ENCODE measurements around the gene ZSCAN12. TPM values are rescaled to one million over a fixed set of nuclear protein-coding genes. Genes with fewer than 3 reads are reported as not detected.
"Not testable (repeated sequence)": the region's sequence is repeated elsewhere in the genome, so short reads cannot be mapped to it uniquely, and the experiment has no call there.

The ZSCAN12 gene
- total and polyA plus RNA-seq, 3 experiments from 2014 or later, result 2.2 to 4.4 (median 4.3) TPM

DNA sequence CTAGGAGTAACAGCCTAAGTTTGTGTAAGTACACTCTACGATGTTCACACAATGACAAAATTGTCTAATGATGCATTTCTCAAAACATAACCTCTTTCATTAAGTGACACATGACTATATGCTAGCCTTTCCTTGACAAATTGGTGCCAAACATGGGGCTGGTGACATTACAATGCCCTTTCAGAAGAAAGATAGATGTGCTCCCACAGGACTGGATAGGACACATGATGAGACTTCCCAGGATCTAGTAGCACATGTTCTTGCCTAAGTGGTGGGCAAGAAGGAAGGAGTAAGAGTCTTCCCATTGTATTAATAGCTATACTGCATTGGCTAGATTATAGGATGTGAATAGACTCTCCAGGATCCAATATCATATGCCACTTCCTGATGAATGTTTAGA lies 28.3 kb downstream of the ZSCAN12 start:
- no peaks in the 10 kb centered on the region for H3K36me3 ChIP-seq (ENCODE audit: insufficient read depth, low read length)
- no peaks in the 10 kb centered on the region for H3K9me3 Mint-ChIP-seq
- no peaks in the 10 kb centered on the region for H3K9me3 ChIP-seq (ENCODE audit: low read length)
- H3K4me3 ChIP-seq (ENCODE audit: low read length), result no peak overlapping the region
- H3K36me3 Mint-ChIP-seq, result peaks cover 0 to 19% (median 5%) of the 10 kb centered on the region in 3 donors
- no peaks in the 10 kb centered on the region for H3K27me3 Mint-ChIP-seq
- no peak overlapping the region for H3K27ac Mint-ChIP-seq
- ChIA-PET POLR2A (no interaction called here), CTCF (no interaction called here)
- H3K4me1 Mint-ChIP-seq, result no peaks in the 10 kb centered on the region
- no peaks in the 10 kb centered on the region for H3K4me1 ChIP-seq (ENCODE audit: insufficient read depth, low read length)
- H3K27me3 ChIP-seq (ENCODE audit: insufficient read depth, low read length, poor library complexity, severe bottlenecking), result no peaks in the 10 kb centered on the region
- no peak overlapping the region for H3K27ac ChIP-seq (ENCODE audit: low read depth, low read length)
- H3K4me3 Mint-ChIP-seq, result no peak overlapping the region
- no peak for DNase-seq

DNA sequence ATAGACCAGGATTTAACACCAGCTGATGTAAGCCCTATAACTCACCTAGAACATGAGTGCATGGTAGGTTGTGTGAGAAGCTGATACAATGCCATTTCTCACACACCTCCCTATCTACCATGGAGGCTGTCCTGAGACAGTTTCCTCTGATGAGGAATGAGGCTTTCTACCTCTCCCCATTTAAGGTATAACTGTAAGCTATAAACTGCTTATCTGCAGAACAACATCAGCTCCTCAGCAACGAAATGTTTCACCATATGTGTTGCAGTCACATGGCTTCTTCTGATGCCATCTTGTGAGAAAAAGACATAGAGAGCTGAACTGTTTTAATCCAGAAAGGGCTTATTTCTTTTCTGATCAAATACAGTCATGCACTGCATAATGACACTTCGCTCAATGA lies 29.1 kb downstream of the ZSCAN12 start:
- CTCF ChIA-PET, result interaction anchor here (0.9 kb wide), 1 partner anchor 15 kb away, joined by 3 read pairs; no protein-coding TSS in a partner anchor
- H3K27ac ChIP-seq (ENCODE audit: low read depth, low read length), result no peak overlapping the region

DNA sequence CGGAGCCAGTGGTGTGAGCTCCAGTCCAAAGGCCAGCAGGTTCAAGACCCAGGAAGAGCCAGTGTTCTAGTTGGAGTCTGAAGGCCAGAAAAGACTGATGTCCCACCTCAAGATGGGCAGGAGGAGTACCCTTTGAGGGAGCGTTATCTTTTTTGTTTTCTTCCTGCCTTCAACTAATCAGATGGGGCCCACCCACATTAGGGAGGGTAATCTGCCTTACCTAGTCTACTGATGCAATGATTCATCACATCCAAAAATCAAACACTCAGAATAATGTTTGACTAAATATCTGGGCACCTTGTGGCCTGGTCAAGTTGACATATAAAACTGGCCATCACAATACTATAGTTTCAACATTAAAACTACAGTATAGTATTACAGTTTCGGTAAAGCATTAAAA lies 30.1 kb downstream of the ZSCAN12 start:
- peaks cover 12% of the 10 kb centered on the region for H3K36me3 ChIP-seq (ENCODE audit: insufficient read depth, low read length)
- no peak for DNase-seq
- Mint-ChIP-seq H3K27me3 (no peaks in the 10 kb centered on the region), H3K27ac (peak overlapping the region in 1 of 8 donors; percentile 5), H3K4me1 (no peaks in the 10 kb centered on the region), H3K4me3 (no peak overlapping the region), H3K36me3 (peaks cover 0 to 30% (median 11%) of the 10 kb centered on the region in 3 donors), H3K9me3 (no peaks in the 10 kb centered on the region)
- no peaks in the 10 kb centered on the region for H3K27me3 ChIP-seq (ENCODE audit: insufficient read depth, low read length, poor library complexity, severe bottlenecking)
- ChIA-PET POLR2A (no interaction called here), CTCF (no interaction called here)
- H3K9me3 ChIP-seq (ENCODE audit: low read length), result no peaks in the 10 kb centered on the region
- no peak overlapping the region for H3K4me3 ChIP-seq (ENCODE audit: low read length)
- H3K27ac ChIP-seq (ENCODE audit: low read depth, low read length), result no peak overlapping the region
- H3K4me1 ChIP-seq (ENCODE audit: insufficient read depth, low read length), result no peaks in the 10 kb centered on the region

More for the DNA sequence above, 29.1 kb downstream of the ZSCAN12 start:
- Mint-ChIP-seq H3K36me3 (peaks cover 0 to 24% (median 5%) of the 10 kb centered on the region in 3 donors), H3K4me1 (no peaks in the 10 kb centered on the region), H3K4me3 (no peak overlapping the region), H3K27me3 (no peaks in the 10 kb centered on the region), H3K27ac (no peak overlapping the region), H3K9me3 (no peaks in the 10 kb centered on the region)
- Histone ChIP-seq H3K9me3 (ENCODE audit: low read length) (no peaks in the 10 kb centered on the region), H3K4me3 (ENCODE audit: low read length) (no peak overlapping the region), H3K36me3 (ENCODE audit: insufficient read depth, low read length) (peaks cover 6% of the 10 kb centered on the region), H3K27me3 (ENCODE audit: insufficient read depth, low read length, poor library complexity, severe bottlenecking) (no peaks in the 10 kb centered on the region), H3K4me1 (ENCODE audit: insufficient read depth, low read length) (no peaks in the 10 kb centered on the region)
- POLR2A ChIA-PET, result no interaction called here
- no peak for DNase-seq

DNA sequence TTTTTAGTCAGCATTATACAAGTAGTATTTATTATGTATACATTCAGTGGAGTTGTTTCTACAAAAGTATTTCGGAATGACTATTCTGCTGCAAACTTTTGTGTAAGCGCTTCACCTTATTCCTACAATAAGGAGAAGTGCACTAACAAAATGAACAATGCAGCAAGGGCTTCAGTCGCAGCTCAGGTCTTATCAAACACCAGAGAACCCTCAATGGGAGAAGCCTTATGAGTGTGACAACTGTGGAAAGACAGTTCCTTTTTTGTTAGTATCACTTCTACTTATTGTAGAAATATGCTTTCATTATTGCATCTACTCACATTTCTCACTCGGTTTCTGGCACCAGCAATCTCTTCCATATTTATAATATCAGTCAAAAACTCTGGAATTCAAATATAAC lies 31.0 kb downstream of the ZSCAN12 start:
- H3K4me3 ChIP-seq (ENCODE audit: low read length), result no peak overlapping the region
- Mint-ChIP-seq H3K9me3 (no peaks in the 10 kb centered on the region), H3K4me1 (no peaks in the 10 kb centered on the region), H3K27ac (peak overlapping the region in 1 of 8 donors; percentile 71), H3K4me3 (no peak overlapping the region), H3K36me3 (peaks cover 0 to 39% (median 12%) of the 10 kb centered on the region in 3 donors), H3K27me3 (no peaks in the 10 kb centered on the region)
- H3K27me3 ChIP-seq (ENCODE audit: insufficient read depth, low read length, poor library complexity, severe bottlenecking), result no peaks in the 10 kb centered on the region
- no peaks in the 10 kb centered on the region for H3K4me1 ChIP-seq (ENCODE audit: insufficient read depth, low read length)
- POLR2A ChIA-PET, result no interaction called here
- no peak for DNase-seq
- CTCF ChIA-PET, result no interaction called here
- H3K36me3 ChIP-seq (ENCODE audit: insufficient read depth, low read length), result peaks cover 12% of the 10 kb centered on the region
- H3K27ac ChIP-seq (ENCODE audit: low read depth, low read length), result no peak overlapping the region
- H3K9me3 ChIP-seq (ENCODE audit: low read length), result no peaks in the 10 kb centered on the region

DNA sequence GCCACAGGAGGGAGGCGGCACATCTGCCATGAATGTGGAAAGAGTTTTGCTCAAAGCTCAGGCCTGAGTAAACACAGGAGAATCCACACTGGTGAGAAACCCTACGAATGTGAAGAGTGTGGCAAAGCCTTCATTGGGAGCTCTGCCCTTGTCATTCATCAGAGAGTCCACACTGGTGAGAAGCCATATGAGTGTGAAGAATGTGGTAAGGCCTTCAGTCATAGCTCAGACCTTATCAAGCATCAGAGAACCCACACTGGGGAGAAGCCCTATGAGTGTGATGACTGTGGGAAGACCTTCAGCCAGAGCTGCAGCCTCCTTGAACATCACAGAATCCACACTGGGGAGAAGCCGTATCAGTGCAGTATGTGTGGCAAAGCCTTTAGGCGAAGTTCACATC lies 34.0 kb downstream of the ZSCAN12 start:
- H3K4me1 Mint-ChIP-seq; H3K27me3 Mint-ChIP-seq; H3K27me3 ChIP-seq (ENCODE audit: insufficient read depth, low read length, poor library complexity, severe bottlenecking); DNase-seq; H3K4me3 Mint-ChIP-seq; H3K4me3 ChIP-seq (ENCODE audit: low read length); H3K9me3 Mint-ChIP-seq; POLR2A ChIA-PET; H3K4me1 ChIP-seq (ENCODE audit: insufficient read depth, low read length); H3K27ac ChIP-seq (ENCODE audit: low read depth, low read length); CTCF ChIA-PET; H3K9me3 ChIP-seq (ENCODE audit: low read length): not testable (repeated sequence)
- peaks cover 12% of the 10 kb centered on the region for H3K36me3 ChIP-seq (ENCODE audit: insufficient read depth, low read length)
- Mint-ChIP-seq H3K27ac (peak overlapping the region in 1 of 8 donors; percentile 35), H3K36me3 (peaks cover 0 to 60% (median 15%) of the 10 kb centered on the region in 3 donors)

DNA sequence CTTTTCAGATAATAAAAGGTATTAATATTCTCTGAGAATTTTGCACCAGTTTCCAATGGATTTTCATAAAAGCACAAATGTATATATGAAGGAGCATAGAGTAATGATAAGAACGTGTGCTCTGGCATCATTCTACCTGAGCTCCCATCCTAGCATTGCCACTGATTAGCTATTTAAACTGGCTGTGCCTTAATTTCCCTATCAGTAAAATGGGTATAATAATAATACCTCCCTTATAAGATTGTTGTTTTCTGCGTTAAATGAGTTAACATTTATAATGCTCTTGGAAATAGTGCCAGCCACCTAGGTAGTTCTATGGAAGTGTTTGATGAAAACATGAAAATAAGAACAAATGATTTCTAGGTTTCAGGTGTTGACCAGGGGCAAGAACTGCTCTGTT lies 38.6 kb downstream of the ZSCAN12 start:
- H3K36me3 Mint-ChIP-seq, result peaks cover 0 to 53% (median 13%) of the 10 kb centered on the region in 3 donors
- no peak overlapping the region for H3K4me3 Mint-ChIP-seq
- ChIA-PET POLR2A (no interaction called here), CTCF (interaction anchor here (0.6 to 1.2 kb wide), 3 partner anchors 11 to 256 kb away, joined by 3 read pairs; no protein-coding TSS in a partner anchor)
- no peak overlapping the region for H3K4me3 ChIP-seq (ENCODE audit: low read length)
- peaks cover 11% of the 10 kb centered on the region for H3K36me3 ChIP-seq (ENCODE audit: insufficient read depth, low read length)
- H3K9me3 Mint-ChIP-seq, result no peaks in the 10 kb centered on the region
- H3K4me1 ChIP-seq (ENCODE audit: insufficient read depth, low read length), result peaks cover 6% of the 10 kb centered on the region
- peaks cover 3 to 7% (median 4%) of the 10 kb centered on the region in 3 donors for H3K4me1 Mint-ChIP-seq
- H3K27ac ChIP-seq (ENCODE audit: low read depth, low read length), result no peak overlapping the region
- H3K27ac Mint-ChIP-seq, result no peak overlapping the region
- no peaks in the 10 kb centered on the region for H3K27me3 ChIP-seq (ENCODE audit: insufficient read depth, low read length, poor library complexity, severe bottlenecking)
- DNase-seq, result no peak
- no peaks in the 10 kb centered on the region for H3K27me3 Mint-ChIP-seq
- H3K9me3 ChIP-seq (ENCODE audit: low read length), result no peaks in the 10 kb centered on the region

DNA sequence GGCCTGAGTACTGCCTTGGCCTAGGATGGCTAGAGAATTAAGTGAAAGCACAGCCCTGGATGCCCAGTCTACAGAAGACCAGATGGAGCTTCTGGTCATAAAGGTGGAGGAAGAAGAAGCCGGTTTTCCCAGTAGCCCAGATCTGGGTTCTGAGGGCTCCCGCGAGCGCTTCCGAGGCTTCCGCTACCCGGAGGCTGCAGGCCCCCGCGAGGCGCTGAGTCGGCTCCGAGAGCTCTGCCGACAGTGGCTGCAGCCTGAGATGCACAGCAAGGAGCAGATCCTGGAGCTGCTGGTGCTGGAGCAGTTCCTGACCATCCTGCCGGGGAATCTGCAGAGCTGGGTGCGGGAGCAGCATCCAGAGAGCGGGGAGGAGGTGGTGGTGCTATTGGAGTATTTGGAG lies 40.0 kb downstream of the ZSCAN12 start:
- H3K4me1 ChIP-seq (ENCODE audit: insufficient read depth, low read length), result peaks cover 14% of the 10 kb centered on the region
- Mint-ChIP-seq H3K4me1 (peaks cover 10 to 18% (median 13%) of the 10 kb centered on the region in 3 donors), H3K36me3 (peaks cover 0 to 42% (median 8%) of the 10 kb centered on the region in 3 donors)
- H3K4me3 Mint-ChIP-seq; H3K9me3 Mint-ChIP-seq; H3K27me3 ChIP-seq (ENCODE audit: insufficient read depth, low read length, poor library complexity, severe bottlenecking); H3K9me3 ChIP-seq (ENCODE audit: low read length); H3K27me3 Mint-ChIP-seq; DNase-seq; H3K27ac ChIP-seq (ENCODE audit: low read depth, low read length); POLR2A ChIA-PET; H3K27ac Mint-ChIP-seq; H3K4me3 ChIP-seq (ENCODE audit: low read length); H3K36me3 ChIP-seq (ENCODE audit: insufficient read depth, low read length); CTCF ChIA-PET: not testable (repeated sequence)

DNA sequence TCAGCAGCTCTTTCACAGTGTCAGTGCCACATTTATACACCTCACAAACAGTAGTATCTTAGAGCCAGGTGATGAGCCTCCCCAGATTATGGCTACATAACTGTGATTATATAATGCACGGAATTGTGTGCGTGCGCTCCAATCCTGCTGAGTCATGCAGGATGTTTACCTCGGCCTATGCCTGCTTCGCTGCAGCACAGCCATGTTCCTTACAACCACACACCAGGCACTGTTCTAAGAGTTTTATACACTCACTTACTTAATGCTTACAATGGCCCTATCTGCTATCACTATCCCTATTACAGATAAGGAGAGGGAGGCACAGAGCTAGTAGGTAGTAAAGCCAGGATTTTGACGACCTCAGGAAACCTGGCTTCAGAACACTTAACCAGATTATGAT lies 42.5 kb downstream of the ZSCAN12 start:
- Histone ChIP-seq H3K4me1 (ENCODE audit: insufficient read depth, low read length) (peaks cover 14% of the 10 kb centered on the region), H3K27ac (ENCODE audit: low read depth, low read length) (no peak overlapping the region), H3K36me3 (ENCODE audit: insufficient read depth, low read length) (no peaks in the 10 kb centered on the region), H3K27me3 (ENCODE audit: insufficient read depth, low read length, poor library complexity, severe bottlenecking) (no peaks in the 10 kb centered on the region), H3K9me3 (ENCODE audit: low read length) (no peaks in the 10 kb centered on the region), H3K4me3 (ENCODE audit: low read length) (no peak overlapping the region)
- Mint-ChIP-seq H3K27me3 (no peaks in the 10 kb centered on the region), H3K4me1 (peaks cover 15 to 30% (median 19%) of the 10 kb centered on the region in 3 donors), H3K36me3 (peaks cover 0 to 22% (median 5%) of the 10 kb centered on the region in 3 donors), H3K9me3 (no peaks in the 10 kb centered on the region), H3K4me3 (no peak overlapping the region), H3K27ac (peak overlapping the region in 1 of 8 donors; percentile 53)
- DNase-seq, result no peak
- CTCF ChIA-PET, result interaction anchor here (1.2 to 2.5 kb wide), 11 partner anchors 12 to 461 kb away, joined by 3 to 33 read pairs (median 5); partner anchors contain the start of genes ZKSCAN8 and ZSCAN26
- POLR2A ChIA-PET, result interaction anchor here (0.9 kb wide), 1 partner anchor 462 kb away, joined by 5 read pairs; no protein-coding TSS in a partner anchor

Data from CD8-positive, alpha-beta memory T cell (primary cell).